Right renal pelvis (tissue), 4 donors: Measurements from ENCODE around the gene ATRN. TPM values are rescaled to one million over a fixed set of nuclear protein-coding genes. Genes with fewer than 3 reads are reported as not detected.
"Not testable (repeated sequence)": the region's sequence is repeated elsewhere in the genome, so short reads cannot be mapped to it uniquely, and the experiment has no call there.

Experiments used
- DNase-seq, 4 donors: peaks; one replicate each; pipeline ENCODE4 v3.0.0-alpha.2; 2013; ENCODE audit warnings: low read depth in 4 of 4, low spot score in 3 of 4, missing footprints in 1 of 4
- polyA plus RNA-seq, 4 donors: library from polyadenylated mRNA; unstranded; fragments of 120-200 nt; gene quantifications; one replicate each; pipeline ENCODE4 v1.2.1, GENCODE V29; 2013; ENCODE audit not compliant: insufficient read length in 4 of 4

The ATRN gene
- polyA plus RNA-seq, 4 donors, result 52.8 to 59.3 (median 55.1) TPM

DNA sequence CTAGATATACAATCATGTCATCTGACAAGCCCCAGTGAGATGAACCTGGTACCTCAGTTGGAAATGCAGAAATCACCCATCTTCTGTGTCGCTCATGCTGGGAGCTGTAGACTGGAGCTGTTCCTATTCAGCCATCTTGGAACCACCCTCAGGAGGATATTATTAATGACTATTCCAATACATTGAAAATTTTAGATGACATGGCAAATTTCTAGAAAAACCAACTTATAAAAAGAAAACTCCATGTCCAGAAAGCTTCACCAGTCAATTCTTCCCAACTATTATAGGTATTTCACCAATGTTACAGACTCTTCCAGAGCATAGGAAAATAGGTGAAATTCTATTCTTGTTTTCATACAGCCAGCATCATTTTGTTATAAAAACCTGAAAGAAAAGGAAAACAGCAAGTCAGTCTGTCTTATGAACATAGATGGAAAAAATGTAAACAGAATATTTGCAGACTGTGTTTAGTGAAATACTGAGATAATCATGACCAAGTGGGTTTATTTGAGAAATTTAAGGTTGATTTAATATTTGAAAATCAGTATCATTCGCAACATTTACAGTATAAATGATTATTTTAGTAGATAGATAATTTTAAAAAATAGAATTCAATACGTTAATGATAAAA, 43.3 kb downstream of the ATRN start:
- no peak for DNase-seq

DNA sequence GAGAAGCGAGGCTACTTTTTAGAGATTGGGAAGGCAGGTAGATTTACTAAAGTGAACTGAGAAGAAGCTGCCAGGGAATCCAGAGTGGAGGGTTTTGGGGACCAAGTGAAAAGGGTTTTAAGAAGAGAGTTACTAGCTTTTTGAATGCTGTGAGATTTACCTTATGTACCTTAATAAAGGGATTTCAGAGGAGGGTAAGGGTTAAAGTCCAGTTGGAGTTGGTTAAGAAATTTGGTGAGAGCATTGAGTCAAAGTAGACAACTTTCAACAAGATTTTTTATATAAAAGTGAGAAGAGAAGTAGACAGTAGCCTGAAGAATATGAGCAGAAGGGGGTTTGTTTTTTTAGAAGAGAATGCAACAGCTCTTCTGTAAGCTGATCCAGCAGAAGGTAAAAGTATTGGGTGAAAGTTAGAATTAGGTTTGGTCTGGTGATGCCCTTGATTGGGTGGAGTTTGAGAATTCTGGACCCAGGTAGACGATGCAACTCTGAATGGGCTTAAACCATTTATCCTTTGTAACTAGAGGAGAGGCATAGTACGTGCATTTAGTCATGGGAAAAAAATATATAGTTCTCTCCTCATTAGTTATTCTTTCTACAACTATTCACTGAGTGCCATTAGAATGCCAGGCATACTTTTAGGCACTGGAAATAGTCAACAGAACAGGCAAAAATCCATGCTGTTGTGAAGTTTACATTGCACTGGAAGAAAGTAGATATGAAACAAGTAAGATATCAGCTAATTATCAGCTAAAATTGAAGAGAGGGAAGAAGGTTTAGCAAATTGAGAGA, 44.8 kb downstream of the ATRN start:
- DNase-seq, result no peak

DNA sequence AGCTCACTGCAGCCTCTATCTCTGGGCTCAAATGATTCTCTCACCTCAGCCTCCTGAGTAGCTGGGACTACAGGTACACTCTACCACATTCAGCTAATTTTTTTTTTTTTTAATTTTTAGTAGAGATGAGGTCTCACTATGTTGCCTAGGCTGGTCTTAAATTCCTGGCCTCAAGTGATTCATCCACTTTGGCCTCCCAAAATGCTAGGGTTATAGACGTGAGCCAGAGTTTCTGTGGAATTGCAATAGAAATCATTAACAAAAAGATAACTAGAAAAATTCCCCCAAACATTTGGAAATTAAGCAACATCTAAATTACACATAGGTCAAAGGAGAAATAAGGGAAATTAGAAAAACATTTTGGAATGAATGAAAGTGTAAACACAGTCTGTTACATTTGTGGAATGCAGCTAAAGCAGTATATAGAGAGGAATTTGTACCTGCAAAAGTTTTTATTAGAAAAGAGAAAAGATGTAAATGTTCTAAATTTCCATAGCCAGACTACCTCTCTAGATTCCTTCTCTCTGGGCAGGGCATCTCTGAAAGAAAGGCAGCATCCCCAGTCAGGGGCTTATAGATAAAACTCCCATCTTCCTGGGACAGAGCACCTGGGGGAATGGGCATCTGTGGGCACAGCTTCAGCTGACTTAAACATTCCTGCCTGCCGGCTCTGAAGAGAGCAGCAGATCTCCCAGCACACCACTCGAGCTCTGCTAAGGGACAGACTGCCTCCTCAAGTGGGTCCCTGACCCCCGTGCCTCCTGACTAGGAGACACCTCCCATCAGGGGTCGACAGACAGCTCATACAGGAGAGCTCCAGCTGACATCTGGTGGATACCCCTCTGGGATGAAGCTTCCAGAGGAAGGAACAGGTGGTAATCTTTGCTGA, 51.3 kb downstream of the ATRN start:
- no peak for DNase-seq

DNA sequence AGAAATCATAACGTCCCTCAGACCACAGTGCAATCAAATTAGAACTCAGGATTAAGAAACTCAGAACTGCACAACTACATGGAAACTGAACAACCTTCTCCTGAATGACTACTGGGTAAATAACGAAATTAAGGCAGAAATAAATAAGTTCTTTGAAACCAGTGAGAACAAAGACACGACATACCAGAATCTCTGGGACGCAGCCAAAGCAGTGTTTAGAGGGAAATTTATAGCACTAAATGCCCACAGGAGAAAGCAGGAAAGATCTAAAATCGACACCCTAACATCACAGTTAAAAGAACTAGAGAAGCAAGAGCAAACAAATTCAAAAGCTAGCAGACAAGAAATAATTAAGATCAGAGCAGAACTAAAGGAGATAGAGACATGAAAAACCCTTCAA, 53.9 kb downstream of the ATRN start:
- DNase-seq, result not testable (repeated sequence)

DNA sequence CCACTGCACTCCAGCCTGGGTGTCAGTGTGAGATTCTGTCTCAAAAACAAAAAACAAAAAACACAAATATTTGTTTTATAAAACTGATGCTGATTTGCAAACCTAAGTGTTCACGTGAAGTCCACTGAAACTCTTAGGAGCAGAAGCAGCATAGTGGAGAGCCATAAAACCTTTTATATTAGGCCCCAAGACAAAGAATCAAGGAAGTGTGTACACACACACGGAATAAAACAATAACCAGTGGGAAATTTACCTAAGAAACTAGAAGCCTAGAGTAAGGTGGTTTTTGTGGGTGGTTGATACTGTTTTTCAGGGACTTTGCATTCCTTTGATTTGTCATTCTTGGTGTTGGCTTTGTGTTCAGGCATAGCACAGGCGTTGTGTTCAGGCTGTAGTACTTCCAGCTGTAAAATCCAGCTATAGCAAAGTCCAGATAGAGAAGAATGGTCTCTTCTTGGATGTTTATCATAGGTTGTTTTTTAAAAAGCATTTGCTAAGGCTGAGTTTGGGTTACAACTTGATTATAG, 61.3 kb downstream of the ATRN start:
- DNase-seq, result no peak

DNA sequence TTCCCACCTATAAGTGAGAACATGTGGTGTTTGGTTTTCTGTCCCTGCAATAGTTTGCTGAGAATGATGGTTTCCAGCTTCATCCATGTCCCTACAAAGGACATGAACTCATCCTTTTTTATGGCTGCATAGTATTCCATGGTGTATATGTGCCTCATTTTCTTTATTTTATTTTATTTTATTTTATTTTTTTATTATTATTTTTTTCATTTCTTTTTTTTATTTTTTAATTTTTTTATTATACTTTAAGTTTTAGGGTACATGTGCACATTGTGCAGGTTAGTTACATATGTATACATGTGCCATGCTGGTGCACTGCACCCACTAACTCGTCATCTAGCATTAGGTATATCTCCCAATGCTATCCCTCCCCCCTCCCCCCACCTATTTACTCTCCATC, 66.9 kb downstream of the ATRN start:
- DNase-seq, result not testable (repeated sequence)

DNA sequence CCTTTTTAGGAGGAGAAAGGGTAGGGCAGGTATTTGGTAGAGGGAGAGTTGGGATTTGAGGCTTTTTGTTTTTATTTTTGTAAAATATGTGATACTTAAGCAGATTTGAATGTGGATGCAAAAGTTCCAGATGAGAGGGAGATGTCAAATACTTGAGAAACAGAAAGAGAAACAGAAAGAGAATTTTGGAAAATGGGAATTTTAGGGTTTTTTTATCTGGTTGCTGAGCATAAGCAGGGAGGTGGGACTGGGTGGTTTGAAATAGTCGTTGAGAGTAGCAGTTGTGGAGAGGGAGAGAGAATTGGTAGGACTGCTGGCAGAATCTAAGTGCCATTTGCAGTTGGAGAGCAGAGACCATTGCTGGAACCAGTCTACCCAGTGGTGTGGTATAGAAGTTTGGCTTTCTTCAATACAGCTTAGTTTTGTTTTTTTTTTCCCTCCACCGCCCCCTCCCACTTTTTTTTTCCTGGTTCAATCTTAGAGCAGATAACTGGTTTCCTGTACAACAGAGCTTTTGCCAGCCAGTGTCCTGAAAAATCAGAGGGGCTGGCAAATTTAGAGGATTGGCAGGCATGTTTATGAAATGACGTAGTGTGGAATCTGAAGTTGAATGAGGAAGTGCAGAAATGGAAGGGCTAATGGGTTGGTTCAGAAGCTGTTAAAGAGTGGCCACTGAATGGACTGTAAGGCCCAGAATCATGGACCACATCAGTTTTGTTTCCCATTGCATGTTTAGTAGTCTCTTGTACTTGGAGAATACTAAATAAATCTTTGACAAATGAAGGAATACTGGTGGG, 68.7 kb downstream of the ATRN start:
- DNase-seq, result no peak

DNA sequence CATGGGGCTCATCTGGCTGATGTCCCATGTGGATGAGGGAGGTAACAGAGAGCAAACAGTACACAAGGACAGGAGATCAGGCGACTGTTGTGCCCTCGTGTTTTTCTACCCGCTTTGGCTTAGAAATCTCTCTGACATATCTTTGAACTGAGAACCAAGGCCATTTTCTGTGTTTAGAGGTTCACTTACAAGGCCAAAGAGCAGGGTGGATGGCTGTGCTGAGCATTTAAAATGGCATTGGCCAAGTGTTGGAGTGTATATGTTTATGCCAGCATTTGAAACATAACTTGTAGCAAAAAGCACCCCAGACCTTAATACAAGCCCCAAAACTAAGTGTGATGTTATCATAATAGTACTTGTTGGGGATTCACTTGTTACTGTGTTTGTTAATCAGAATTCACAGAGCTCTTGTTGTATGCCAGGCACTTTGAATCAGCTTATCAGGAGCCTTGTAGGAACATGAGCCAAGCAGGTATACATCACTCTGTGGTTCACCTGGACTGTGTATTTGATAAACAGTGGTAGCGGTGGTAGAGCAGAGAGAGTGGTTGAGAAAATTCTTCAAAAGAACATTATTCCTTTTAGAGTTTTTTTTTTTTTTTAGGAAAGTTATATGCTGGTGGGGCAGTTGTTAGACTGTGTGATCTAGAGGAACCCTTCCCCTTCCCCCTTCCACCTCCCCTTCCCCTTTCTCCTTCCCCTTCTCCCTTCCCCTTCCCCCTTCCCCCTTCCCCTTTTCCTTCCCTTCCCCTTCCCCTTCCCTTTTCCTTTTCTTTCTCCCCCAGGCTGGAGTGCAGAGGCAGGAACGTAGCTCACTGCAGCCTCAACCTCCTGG, 71.3 kb downstream of the ATRN start:
- DNase-seq, result no peak

DNA sequence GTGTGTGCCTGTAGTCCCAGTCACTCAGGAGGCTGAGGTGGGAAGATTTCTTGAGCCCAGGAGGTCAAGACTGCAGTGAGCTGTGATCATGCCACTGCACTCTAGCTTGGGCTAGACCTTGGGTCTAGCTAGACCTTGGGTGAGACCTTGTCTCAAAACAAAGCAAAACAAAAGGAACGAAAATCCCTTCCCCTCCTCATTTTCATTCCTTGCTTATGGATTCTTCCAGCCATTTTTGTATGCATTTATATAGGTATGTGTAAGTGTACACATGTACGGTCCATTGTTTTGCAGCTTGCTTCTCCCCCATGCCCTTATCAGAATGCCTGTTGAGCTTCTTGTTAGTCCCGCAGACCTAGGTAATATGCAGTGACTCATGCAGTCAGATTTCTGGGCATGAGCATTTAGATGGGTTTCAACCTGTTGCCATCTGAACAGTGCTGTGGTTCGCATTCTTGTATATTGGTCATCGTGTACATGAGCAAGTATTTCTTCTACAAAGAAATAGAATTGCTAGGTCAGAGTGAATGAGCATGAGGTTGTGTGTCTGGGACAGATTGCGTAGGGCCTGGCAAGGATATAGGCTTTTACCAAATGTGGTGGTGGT, 73.2 kb downstream of the ATRN start:
- DNase-seq, result no peak

DNA sequence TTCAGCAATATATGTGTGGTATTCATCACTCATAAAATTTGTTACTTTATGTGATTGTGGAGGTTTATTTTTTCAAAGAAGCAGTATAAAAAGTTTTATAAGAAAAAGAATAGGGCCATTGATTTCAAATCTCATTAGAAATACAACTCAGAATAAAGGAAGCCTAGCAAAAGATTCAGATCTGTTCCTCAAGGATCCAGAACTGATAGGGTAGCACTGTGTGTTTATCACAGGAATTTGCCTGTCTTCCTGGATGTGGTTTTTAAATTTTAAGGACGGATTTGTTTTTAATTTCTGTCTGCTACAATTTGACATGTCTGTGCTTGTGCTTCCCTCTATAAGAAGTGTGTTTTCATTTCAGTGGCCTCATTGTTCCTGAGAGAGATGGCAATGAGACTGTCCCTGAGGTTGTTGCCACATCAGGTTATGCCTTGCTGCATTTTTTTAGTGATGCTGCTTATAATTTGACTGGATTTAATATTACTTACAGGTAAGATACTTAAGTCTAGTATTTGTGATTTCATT, 74.6 kb downstream of the ATRN start:
- no peak for DNase-seq

DNA sequence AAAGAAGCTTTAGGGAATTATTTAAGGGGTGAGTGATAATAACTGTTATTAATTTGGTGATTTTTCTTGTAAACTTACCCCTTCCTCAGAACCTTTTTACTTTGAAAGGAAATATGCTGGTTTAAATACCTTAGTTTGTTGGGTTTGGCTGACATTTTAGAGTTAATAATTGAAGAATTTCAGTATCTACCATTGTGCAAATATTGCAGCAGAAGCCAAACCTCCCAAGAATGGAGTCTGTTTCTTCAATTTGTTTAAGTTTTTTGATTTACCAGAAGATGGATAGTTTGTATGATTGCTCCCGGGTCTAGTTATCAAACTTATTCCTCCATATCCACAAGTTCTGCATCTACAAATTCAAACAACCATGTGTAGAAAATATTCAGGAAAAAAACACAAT, 77.1 kb downstream of the ATRN start:
- no peak for DNase-seq

DNA sequence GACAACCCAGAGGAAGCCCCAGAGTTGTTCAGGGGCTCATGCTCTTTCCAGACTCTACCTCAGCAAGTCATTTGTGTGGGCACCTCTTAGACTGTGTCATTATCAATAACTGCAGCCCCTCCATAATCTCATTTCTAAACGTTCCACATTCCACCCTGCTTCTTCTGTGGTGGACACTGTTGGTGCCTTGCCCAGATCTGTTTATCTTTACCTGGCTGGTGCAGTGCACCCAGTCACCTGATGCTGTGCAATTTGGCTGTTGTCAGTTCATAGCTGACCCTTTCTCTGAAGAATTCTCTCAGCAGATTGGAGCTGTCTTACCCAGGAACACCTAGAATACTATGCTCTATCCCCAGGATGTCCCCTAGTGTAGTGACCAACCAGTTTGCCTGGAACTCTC, 80.0 kb downstream of the ATRN start:
- DNase-seq, result no peak

DNA sequence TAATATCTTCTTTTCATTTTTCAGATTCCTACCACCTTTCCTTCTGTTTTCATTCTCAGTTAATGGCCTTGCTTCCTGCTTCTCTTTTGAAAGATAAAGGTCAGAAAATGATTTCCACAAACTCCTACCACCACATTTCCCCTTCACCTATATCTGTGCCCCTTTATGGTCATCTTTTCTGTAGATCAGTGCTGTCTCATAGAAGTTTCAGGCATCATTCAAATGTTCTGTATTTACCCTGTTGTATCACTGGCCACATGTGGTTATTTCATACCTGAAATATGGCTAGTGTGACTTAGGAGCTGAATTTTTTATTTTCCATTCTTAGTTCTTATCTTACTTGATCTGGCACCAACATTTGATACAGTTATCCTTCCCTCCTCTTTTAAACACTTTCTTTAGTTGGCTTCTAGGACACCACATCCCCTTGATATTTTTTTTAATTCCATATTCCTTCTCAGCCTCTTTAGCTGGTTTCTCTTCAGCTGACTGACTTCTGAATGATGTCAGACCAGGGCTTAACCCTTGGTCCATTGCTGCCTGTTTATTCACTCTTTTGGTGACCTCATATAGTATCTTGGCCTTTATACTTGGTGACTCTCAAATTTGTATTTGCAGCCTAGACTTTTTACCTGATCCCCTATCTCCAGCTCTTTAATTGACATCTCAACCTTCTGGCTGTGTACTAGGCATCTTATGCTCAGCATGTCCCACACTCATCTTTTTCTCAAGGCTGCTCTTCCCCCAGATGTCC, 81.0 kb downstream of the ATRN start:
- no peak for DNase-seq

DNA sequence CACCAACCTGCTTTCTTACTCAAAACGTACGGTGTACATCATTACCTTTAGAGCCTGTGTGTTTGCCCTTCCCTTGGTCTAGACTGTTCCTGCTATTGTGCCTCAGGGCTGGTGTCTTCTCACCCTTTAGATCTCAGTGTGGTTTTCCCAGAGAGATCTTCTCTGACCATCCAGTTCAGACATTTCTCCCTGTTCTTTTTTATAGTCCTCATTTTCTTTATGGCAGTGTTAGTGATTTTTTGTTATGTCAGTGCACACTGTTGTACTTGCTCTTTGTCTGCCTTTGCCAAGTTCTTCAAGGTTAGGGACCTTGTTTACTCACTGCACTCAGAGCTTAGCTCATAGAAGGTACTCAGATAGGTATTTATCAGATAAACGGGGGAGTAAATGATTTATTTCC, 82.8 kb downstream of the ATRN start:
- DNase-seq, result no peak

DNA sequence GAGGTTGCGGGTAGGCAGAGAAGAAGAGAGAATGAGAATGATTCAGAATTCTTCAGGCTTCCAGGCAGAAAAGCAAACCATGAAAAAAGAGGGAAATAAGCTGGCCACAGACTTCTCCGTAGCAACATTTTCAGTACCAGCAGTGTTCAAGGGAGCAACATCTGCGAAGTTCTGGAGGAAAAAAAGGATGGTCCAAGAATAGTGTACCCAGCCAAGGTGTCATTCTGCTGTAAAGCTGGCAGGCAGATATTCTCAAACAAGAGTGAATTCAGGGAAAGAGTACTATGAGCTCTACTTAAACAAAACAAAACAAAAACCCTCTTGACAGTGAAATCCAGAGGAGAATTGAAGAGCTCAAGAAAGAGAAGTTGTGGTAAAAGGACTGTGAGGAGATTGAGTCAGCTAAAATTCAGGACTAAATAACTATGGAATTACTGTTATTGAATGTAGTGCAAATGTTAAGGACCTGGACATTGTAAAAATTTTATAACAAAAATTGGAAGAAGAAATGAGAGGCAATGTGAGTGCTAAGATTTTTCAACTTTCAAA, 86.5 kb downstream of the ATRN start:
- DNase-seq, result no peak

DNA sequence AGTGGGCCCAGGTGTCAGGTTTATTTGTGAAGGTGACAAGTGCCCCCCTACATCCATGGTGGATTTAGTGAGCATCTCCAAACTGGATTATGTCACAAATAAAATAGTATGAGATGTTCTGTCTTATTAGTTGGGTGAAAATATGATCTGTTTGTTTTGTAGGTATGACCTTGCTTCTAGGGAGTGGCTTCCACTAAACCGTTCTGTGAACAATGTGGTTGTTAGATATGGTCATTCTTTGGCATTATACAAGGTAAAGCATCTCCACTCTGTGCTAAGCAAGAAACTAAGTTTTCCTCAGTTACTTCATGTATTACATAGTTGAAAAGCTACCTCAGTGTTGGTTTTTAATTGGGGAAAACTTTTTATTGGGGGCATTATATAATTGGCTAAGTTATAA, 88.4 kb downstream of the ATRN start:
- DNase-seq, result no peak

DNA sequence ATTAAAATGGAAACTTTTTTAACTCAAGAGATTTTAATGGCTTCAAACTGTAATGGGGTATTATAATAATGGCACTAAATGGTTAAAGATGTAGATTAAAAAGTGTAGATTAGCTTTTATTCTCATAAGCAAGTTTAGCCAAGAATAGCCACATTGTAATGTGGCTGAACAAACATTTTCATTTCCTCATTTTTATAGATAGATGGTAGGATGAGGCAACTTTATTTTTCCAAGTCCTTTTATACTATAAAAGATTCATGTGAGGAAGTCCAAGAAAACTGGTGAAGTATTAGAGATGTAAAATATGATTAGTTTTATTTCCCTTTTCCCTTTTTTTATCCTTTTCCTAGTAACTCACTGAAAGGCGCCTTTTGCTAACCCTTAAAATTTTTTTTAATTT, 88.8 kb downstream of the ATRN start:
- no peak for DNase-seq

DNA sequence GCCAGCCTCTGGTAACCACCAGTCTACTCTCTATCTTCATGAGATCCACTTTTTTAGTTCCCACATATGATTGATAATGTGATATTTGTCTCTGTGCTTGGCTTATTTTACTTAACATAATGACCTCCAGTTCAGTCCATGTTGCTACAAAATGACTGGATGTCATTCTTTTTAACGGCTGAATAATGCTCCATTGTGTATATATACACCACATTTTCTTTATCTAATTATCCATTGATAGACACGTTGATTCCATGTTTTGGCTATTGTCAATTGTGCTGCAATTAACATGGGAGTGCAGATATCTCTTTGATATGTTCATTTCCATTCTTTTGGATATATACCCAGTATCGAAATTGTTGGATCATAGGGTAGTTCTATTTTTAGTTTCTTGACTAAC, 89.3 kb downstream of the ATRN start:
- no peak for DNase-seq
